Trophoblast cell (in vitro differentiated cells and primary cell): ENCODE data around the gene ZIC2.
"Not testable (repeated sequence)": the region's sequence is repeated elsewhere in the genome, so short reads cannot be mapped to it uniquely, and the experiment has no call there.

Source experiments
- DNase-seq, 2 donors: peaks; one replicate each; pipeline ENCODE4 v3.0.0-alpha.2; 2016
- H2AFZ ChIP-seq: 2 replicates; pipeline ENCODE4 v1.6.1; 2013; ENCODE audit warnings: low read length, moderate library complexity, mild to moderate bottlenecking; ENCODE audit not compliant: insufficient read depth, poor library complexity
- H2AK5ac ChIP-seq: 2 replicates; pipeline ENCODE4 v1.6.1; 2013; ENCODE audit warnings: mild to moderate bottlenecking, low read length
- H2BK120ac ChIP-seq: 2 replicates; pipeline ENCODE4 v1.6.1; 2013; ENCODE audit warnings: low read length, mild to moderate bottlenecking, moderate library complexity; ENCODE audit not compliant: insufficient read depth, poor library complexity
- H2BK12ac ChIP-seq: 2 replicates; pipeline ENCODE4 v1.6.1; 2013; ENCODE audit warnings: mild to moderate bottlenecking, low read length, moderate library complexity
- H2BK5ac ChIP-seq: 2 replicates; pipeline ENCODE4 v1.6.1; 2013; ENCODE audit warnings: low read length, low read depth, moderate library complexity, mild to moderate bottlenecking; ENCODE audit not compliant: poor library complexity
- H3K14ac ChIP-seq: 2 replicates; pipeline ENCODE4 v1.6.1; 2013; ENCODE audit warnings: mild to moderate bottlenecking, low read length
- H3K18ac ChIP-seq: 2 replicates; pipeline ENCODE4 v1.6.1; 2013; ENCODE audit warnings: mild to moderate bottlenecking, low read length
- H3K23ac ChIP-seq: 2 replicates; pipeline ENCODE4 v1.6.1; 2013; ENCODE audit warnings: low read length
- H3K27ac ChIP-seq: 2 replicates; pipeline ENCODE4 v1.5.1; 2013; ENCODE audit warnings: low read depth, mild to moderate bottlenecking, inconsistent platforms, low read length, moderate library complexity
- H3K27me3 ChIP-seq: 2 replicates; pipeline ENCODE4 v1.6.1; 2013; ENCODE audit warnings: inconsistent platforms, mild to moderate bottlenecking, low read length, moderate library complexity; ENCODE audit not compliant: insufficient read depth
- H3K36me3 ChIP-seq, 2 experiments: 1 replicate in 1 of 2; 2 replicates in 1 of 2; pipeline ENCODE4 v1.6.1; 2013; ENCODE audit warnings: low read length in 2 of 2, mild to moderate bottlenecking in 2 of 2, moderate library complexity in 1 of 2; ENCODE audit not compliant: insufficient read depth in 2 of 2, control insufficient read depth in 1 of 2
- H3K4ac ChIP-seq: 2 replicates; pipeline ENCODE4 v1.6.1; 2013; ENCODE audit warnings: low read depth, mild to moderate bottlenecking, low read length, moderate library complexity
- H3K4me1 ChIP-seq, 2 experiments: 1 replicate in 1 of 2; 2 replicates in 1 of 2; pipeline ENCODE4 v1.6.1; 2013; ENCODE audit warnings: low read length in 2 of 2, mild to moderate bottlenecking in 2 of 2, moderate library complexity in 1 of 2; ENCODE audit not compliant: insufficient read depth in 2 of 2, control insufficient read depth in 1 of 2
- H3K4me2 ChIP-seq: 2 replicates; pipeline ENCODE4 v1.6.1; 2013; ENCODE audit warnings: inconsistent platforms, mild to moderate bottlenecking, low read length, moderate library complexity
- H3K4me3 ChIP-seq: 2 replicates; pipeline ENCODE4 v1.5.1; 2013; ENCODE audit warnings: mild to moderate bottlenecking, low read depth, low read length, inconsistent platforms
- H3K79me1 ChIP-seq: one replicate; pipeline ENCODE4 v1.6.1; 2013; ENCODE audit warnings: low read length
- H3K79me2 ChIP-seq: 2 replicates; pipeline ENCODE4 v1.6.1; 2013; ENCODE audit warnings: low read length, mild to moderate bottlenecking; ENCODE audit not compliant: control insufficient read depth, insufficient read depth, poor library complexity
- H3K9ac ChIP-seq: 2 replicates; pipeline ENCODE4 v1.6.1; 2013; ENCODE audit warnings: mild to moderate bottlenecking, low read length
- H3K9me3 ChIP-seq: 2 replicates; pipeline ENCODE4 v1.6.1; 2013; ENCODE audit warnings: low read depth, mild to moderate bottlenecking, control low read depth, inconsistent platforms, low read length; ENCODE audit not compliant: insufficient read depth
- H4K12ac ChIP-seq: 2 replicates; pipeline ENCODE4 v1.6.1; 2013; ENCODE audit warnings: low read depth, mild to moderate bottlenecking, low read length, moderate library complexity
- H4K8ac ChIP-seq: 2 replicates; pipeline ENCODE4 v1.6.1; 2013; ENCODE audit warnings: low read depth, mild to moderate bottlenecking, low read length, moderate library complexity
- H4K91ac ChIP-seq: one replicate; pipeline ENCODE4 v1.6.1; 2013; ENCODE audit warnings: low read depth, mild to moderate bottlenecking, low read length, moderate library complexity
- WGBS: extraction: QIAGEN DNeasy Blood & Tissue Kit; methylation state at CpG from one replicate; pipeline ENCODE4 v1.1.7; 2013; ENCODE audit warnings: missing lambda C conversion rate; ENCODE audit not compliant: insufficient read length, insufficient coverage; ENCODE audit errors: extremely low coverage; 5-methylcytosine and 5-hydroxymethylcytosine counted together

Gene ZIC2

DNA sequence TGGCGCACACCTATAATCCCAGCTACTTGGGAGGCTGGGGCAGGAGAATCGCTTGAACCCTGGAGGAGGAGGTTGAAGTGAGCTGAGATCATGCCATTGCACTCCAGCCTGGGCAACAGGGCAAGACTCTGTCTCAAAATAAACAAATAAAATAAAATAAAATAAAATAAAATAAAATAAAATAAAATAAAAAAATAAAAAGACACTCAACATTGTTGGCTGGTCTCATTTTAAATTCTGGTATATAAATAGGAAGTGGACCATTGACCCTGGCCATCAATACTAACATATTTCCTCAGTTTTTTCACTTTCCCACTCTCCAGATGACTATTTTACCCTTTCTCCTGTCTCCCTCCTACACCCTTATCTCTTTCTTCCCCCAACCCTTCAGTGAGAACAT is 36.1 kb upstream of the ZIC2 start:
- not testable (repeated sequence) for H3K23ac ChIP-seq, H4K91ac ChIP-seq, H3K4me3 ChIP-seq, H2AK5ac ChIP-seq, H3K4me2 ChIP-seq, H2BK12ac ChIP-seq, H3K9ac ChIP-seq, H3K27ac ChIP-seq, H4K8ac ChIP-seq, H3K4me1 ChIP-seq, H2BK5ac ChIP-seq, H3K14ac ChIP-seq, H3K79me1 ChIP-seq, H2AFZ ChIP-seq, H4K12ac ChIP-seq, H3K27me3 ChIP-seq, H3K18ac ChIP-seq, H3K9me3 ChIP-seq, DNase-seq, H3K4ac ChIP-seq, H3K79me2 ChIP-seq, H3K36me3 ChIP-seq, H2BK120ac ChIP-seq
- WGBS = no CpG with 5 or more reads among the region's 2 CpGs

DNA sequence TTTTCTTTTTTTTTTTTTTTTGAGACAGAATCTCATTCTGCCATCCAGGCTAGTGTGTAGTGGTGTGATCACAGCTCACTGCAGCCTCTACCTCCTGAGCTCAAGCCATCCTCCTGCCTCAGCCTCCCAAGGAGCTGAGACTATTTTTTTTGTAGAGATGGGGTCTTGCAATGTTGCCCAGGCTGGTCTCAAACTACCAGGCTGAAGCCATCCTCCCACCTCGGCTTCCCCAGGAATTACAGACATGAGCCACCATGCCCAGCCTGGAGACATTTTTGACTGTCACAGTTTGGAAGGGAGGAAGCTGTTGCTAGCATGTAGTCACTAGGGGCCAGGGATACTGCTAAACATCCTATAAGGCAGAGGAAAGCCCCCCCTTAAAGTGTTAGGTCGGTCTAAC is 33.9 kb upstream of the ZIC2 start:
- no peak overlapping the region for H3K9ac ChIP-seq
- no peaks in the 10 kb centered on the region for H3K79me2 ChIP-seq
- H3K36me3 ChIP-seq = no peaks in the 10 kb centered on the region
- no peak overlapping the region for H3K14ac ChIP-seq
- H2BK5ac ChIP-seq = no peak overlapping the region
- no peak overlapping the region for H4K12ac ChIP-seq
- no peak overlapping the region for H3K4me2 ChIP-seq
- no peak overlapping the region for H4K91ac ChIP-seq
- H2AK5ac ChIP-seq = no peak overlapping the region
- H2BK12ac ChIP-seq = no peak overlapping the region
- no peak overlapping the region for H2AFZ ChIP-seq
- H3K23ac ChIP-seq = no peak overlapping the region
- peaks cover 2% of the 10 kb centered on the region for H3K27me3 ChIP-seq
- no peak for DNase-seq
- H3K4me3 ChIP-seq = no peak overlapping the region
- no peaks in the 10 kb centered on the region for H3K4me1 ChIP-seq
- H3K18ac ChIP-seq = no peak overlapping the region
- H3K27ac ChIP-seq = no peak overlapping the region
- H2BK120ac ChIP-seq = no peak overlapping the region
- H3K9me3 ChIP-seq = no peaks in the 10 kb centered on the region
- no peak overlapping the region for H4K8ac ChIP-seq
- no CpG with 5 or more reads among the region's 2 CpGs for WGBS
- H3K79me1 ChIP-seq = no peaks in the 10 kb centered on the region
- H3K4ac ChIP-seq = no peak overlapping the region

- no peak overlapping the region for H3K27ac ChIP-seq
- no peak overlapping the region for H4K12ac ChIP-seq
- no peaks in the 10 kb centered on the region for H3K9me3 ChIP-seq
- H2AK5ac ChIP-seq = no peak overlapping the region
- H2BK5ac ChIP-seq = no peak overlapping the region
- DNase-seq = no peak
- no peak overlapping the region for H2BK120ac ChIP-seq
- no peak overlapping the region for H2AFZ ChIP-seq
- H3K18ac ChIP-seq = no peak overlapping the region
- no peak overlapping the region for H3K14ac ChIP-seq
- no peak overlapping the region for H3K4me3 ChIP-seq
- WGBS = no CpG with 5 or more reads among the region's 4 CpGs
- no peak overlapping the region for H4K91ac ChIP-seq
- H3K27me3 ChIP-seq = peaks cover 3% of the 10 kb centered on the region
- no peaks in the 10 kb centered on the region for H3K36me3 ChIP-seq
- no peak overlapping the region for H3K23ac ChIP-seq
- H2BK12ac ChIP-seq = no peak overlapping the region
- no peaks in the 10 kb centered on the region for H3K79me2 ChIP-seq
- H3K9ac ChIP-seq = no peak overlapping the region
- H3K4me1 ChIP-seq = no peaks in the 10 kb centered on the region
- H3K79me1 ChIP-seq = no peaks in the 10 kb centered on the region
- no peak overlapping the region for H3K4me2 ChIP-seq
- H4K8ac ChIP-seq = no peak overlapping the region
- no peak overlapping the region for H3K4ac ChIP-seq
Measured at GRCh38 chr13:99948411-99948810, 33.2 kb upstream of the ZIC2 start.

DNA sequence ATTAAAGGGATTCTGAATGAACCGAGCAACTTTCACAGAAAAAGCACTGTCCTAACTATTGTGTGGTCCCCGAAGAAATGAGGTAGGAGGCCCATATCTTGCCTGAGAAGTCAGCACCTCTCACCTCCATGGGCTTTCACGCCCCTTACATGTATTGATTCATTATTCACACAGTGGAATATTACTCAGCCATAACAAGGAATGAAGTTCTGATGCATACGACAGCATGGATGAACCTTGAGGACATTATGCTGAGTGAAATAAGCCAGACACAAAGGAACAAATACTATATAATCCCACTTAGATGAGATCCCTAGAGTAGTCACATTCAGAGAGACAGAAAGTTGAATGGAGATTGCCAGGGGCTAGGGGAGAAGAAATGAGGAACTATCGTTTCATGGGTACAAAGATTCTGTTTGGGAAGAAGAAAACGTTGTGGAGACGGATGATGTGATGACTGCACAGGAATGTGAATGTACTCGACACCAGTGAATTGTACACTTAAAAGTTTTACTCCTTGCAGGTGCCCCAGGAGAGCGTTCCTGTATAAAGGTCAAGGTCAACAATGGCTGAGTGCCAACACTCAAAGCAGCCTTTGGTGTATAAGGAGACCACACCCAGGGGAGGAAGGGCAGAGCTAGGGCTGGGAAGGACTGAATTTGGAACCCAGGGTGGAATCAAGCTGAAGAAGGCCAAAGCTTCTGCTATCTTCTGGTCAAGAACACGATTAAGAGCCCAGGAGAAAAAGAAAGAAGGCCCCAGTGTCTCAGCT is 32.5 kb upstream of the ZIC2 start:
- Histone ChIP-seq H3K14ac (no peak overlapping the region), H2BK12ac (no peak overlapping the region), H3K4me3 (no peak overlapping the region), H3K79me1 (no peaks in the 10 kb centered on the region), H3K23ac (no peak overlapping the region), H3K9ac (no peak overlapping the region), H3K79me2 (no peaks in the 10 kb centered on the region), H3K4me2 (no peak overlapping the region), H4K8ac (no peak overlapping the region), H3K9me3 (no peaks in the 10 kb centered on the region), H2AK5ac (no peak overlapping the region), H2AFZ (no peak overlapping the region), H3K4ac (no peak overlapping the region), H3K27ac (no peak overlapping the region), H2BK5ac (no peak overlapping the region), H3K4me1 (no peaks in the 10 kb centered on the region), H3K36me3 (no peaks in the 10 kb centered on the region), H4K12ac (no peak overlapping the region), H2BK120ac (no peak overlapping the region), H3K27me3 (peaks cover 7% of the 10 kb centered on the region), H3K18ac (no peak overlapping the region), H4K91ac (no peak overlapping the region)
- no peak for DNase-seq
- WGBS = 100% methylated on average over 3 of the region's 10 CpGs
